ENCODE results near the gene EEFSEC.

- no peak for TF ChIP-seq EZH2 (IDR thresholded peaks at IDR 0.05; ENCODE audit: insufficient read depth, poor library complexity, severe bottlenecking)
- TF ChIP-seq EZH2phosphoT487 (IDR thresholded peaks at IDR 0.05; ENCODE audit: insufficient read depth, low read depth), result no peak
Measured at GRCh38 chr3:128355543-128355919, 202.2 kb downstream of the EEFSEC start.

Data from GM23248 (cell line).